ENCODE results near the gene ACOX1. TPM values are rescaled to one million over a fixed set of nuclear protein-coding genes. Genes with fewer than 3 reads are reported as not detected.

Gene ACOX1
- total RNA-seq, 1 experiment from 2014 or later, result 40.9 TPM

DNA sequence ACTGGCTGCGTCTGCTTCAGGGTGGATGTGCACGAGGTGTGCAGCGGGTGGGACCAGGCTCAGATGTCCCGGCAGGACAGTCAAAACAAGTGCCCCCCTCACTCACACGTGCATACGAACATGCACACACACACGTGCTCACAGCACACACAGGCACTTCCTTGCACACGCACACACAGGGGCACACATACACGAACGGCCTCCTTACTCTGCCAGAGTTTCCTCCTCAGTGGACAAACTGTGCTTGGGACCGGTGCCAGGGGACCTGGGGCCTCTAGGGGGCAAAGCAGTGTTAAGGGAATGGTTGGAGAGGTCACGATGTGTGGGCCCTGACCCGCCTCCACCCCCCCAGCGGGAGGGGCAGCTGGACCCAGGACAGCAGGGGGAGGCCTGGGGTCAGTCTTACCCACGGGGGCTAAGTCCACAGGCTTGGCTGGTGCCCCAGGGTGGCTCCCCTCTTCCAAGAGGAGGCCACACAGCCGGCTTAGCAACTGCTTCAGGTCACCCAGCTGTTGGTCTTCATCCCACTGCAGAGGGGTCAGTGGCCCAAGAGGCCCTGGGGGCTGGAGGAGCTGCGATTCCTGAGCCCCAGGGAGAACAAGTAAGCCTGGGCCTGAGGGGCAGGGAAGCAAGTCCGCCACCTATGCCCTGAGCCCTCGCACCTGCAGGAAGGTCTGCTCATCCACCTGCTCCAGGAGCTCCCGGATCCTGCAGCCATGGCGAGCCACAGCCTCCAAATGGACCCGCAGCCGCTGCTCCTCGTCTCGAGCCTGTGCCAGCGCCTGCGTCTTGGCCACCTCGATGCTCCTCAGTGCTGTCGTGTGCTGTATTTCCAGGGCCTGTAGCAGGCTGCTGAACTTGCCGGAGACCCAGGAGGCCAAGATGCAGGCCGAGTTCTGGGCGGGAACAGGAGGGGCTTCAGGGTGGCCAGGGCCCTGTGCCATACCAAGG lies 87.1 kb downstream of the ACOX1 start:
- no peak for DNase-seq (ENCODE audit: low spot score)
- H3K9me3 Mint-ChIP-seq, result no peaks in the 10 kb centered on the region
- ChIA-PET CTCF (interaction anchor here (1.0 to 7.5 kb wide), 3 partner anchors 14 to 31 kb away, joined by 3 to 71 read pairs (median 36); partner anchors contain the start of gene TRIM47), POLR2A (interaction anchor here (0.6 to 1.2 kb wide), 2 partner anchors 36 to 687 kb away, joined by 3 to 4 read pairs; partner anchors contain the start of gene WBP2)
- H3K36me3 Mint-ChIP-seq, result peaks cover 7% of the 10 kb centered on the region; the same call in 1 of the 2 replicates
- H3K27ac Mint-ChIP-seq, result no peak overlapping the region
- TF ChIP-seq ZNF121 (CRISPR knock-in tag; IDR thresholded peaks at IDR 0.05), result 0 out of 2 replicates have a peak, but pooled peaks have one; percentile 25
- TF ChIP-seq, protein P1, sequence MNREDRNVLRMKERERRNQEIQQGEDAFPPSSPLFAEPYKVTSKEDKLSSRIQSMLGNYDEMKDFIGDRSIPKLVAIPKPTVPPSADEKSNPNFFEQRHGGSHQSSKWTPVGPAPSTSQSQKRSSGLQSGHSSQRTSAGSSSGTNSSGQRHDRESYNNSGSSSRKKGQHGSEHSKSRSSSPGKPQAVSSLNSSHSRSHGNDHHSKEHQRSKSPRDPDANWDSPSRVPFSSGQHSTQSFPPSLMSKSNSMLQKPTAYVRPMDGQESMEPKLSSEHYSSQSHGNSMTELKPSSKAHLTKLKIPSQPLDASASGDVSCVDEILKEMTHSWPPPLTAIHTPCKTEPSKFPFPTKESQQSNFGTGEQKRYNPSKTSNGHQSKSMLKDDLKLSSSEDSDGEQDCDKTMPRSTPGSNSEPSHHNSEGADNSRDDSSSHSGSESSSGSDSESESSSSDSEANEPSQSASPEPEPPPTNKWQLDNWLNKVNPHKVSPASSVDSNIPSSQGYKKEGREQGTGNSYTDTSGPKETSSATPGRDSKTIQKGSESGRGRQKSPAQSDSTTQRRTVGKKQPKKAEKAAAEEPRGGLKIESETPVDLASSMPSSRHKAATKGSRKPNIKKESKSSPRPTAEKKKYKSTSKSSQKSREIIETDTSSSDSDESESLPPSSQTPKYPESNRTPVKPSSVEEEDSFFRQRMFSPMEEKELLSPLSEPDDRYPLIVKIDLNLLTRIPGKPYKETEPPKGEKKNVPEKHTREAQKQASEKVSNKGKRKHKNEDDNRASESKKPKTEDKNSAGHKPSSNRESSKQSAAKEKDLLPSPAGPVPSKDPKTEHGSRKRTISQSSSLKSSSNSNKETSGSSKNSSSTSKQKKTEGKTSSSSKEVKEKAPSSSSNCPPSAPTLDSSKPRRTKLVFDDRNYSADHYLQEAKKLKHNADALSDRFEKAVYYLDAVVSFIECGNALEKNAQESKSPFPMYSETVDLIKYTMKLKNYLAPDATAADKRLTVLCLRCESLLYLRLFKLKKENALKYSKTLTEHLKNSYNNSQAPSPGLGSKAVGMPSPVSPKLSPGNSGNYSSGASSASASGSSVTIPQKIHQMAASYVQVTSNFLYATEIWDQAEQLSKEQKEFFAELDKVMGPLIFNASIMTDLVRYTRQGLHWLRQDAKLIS (CRISPR knock-in tag; IDR thresholded peaks at IDR 0.05; ENCODE audit: borderline replicate concordance), result no peak
- H3K4me1 Mint-ChIP-seq, result peaks cover 19% of the 10 kb centered on the region
- H3K4me3 Mint-ChIP-seq, result no peak overlapping the region
- no peak for ATAC-seq
- H3K27me3 Mint-ChIP-seq (ENCODE audit: low read depth), result no peaks in the 10 kb centered on the region

Other genes starting within 250 kb of the ACOX1 start
- 42.2 to 49.9 TPM (median 49.4 TPM) in 3 replicates for gene GALK1, start 214.0 kb downstream of the ACOX1 start, total RNA-seq (2021)
- 35.0 to 37.8 TPM (median 35.4 TPM) in 3 replicates for gene UNK, start 194.4 kb downstream of the ACOX1 start, total RNA-seq (2021)
- gene UNC13D, start 134.8 kb downstream of the ACOX1 start, total RNA-seq (2021), result 12.1 to 13.8 TPM (median 13.1 TPM) in 3 replicates
- 64.3 to 69.4 TPM (median 68.8 TPM) in 3 replicates for gene WBP2, start 123.8 kb downstream of the ACOX1 start, total RNA-seq (2021)
- 4.4 to 10.0 TPM (median 6.8 TPM) in 3 replicates for gene TRIM47, start 100.6 kb downstream of the ACOX1 start, total RNA-seq (2021)
- gene TRIM65, start 82.2 kb downstream of the ACOX1 start, total RNA-seq (2021), result 51.3 to 56.4 TPM (median 51.4 TPM) in 3 replicates
- gene MRPL38, start 74.3 kb downstream of the ACOX1 start, total RNA-seq (2021), result 107 to 146 TPM (median 116 TPM) in 3 replicates
- 19.8 to 23.7 TPM (median 21.0 TPM) in 3 replicates for gene FBF1, start 38.1 kb downstream of the ACOX1 start, total RNA-seq (2021)
- gene TEN1, start 74 bp upstream of the ACOX1 start, total RNA-seq (2021), result 15.6 to 18.4 TPM (median 17.2 TPM) in 3 replicates
- 9.5 to 11.3 TPM (median 10.2 TPM) in 3 replicates for gene CDK3, start 21.7 kb upstream of the ACOX1 start, total RNA-seq (2021)
- 0.46 to 1.3 TPM (median 0.62 TPM) in 3 replicates for gene EVPL, start 48.1 kb upstream of the ACOX1 start, total RNA-seq (2021)
- gene SRP68, start 93.4 kb upstream of the ACOX1 start, total RNA-seq (2021), result 80.5 to 90.7 TPM (median 82.0 TPM) in 3 replicates
- gene GALR2, start 95.6 kb upstream of the ACOX1 start, total RNA-seq (2021), result 1.7 to 2.9 TPM (median 2.0 TPM) in 3 replicates
- gene ZACN, start 100.0 kb upstream of the ACOX1 start, total RNA-seq (2021), result 0.07 to 0.28 TPM (median 0.11 TPM) in 3 replicates
- gene EXOC7, start 124.6 kb upstream of the ACOX1 start, total RNA-seq (2021), result 90.0 to 126 TPM (median 96.2 TPM) in 3 replicates
- 6.2 to 11.8 TPM (median 6.8 TPM) in 3 replicates for gene FOXJ1, start 162.1 kb upstream of the ACOX1 start, total RNA-seq (2021)

All from WTC11 (cell line).